H1 (cell line): Measurements from ENCODE around the gene TMEM86B. TPM values are rescaled to one million over a fixed set of nuclear protein-coding genes. Genes with fewer than 3 reads are reported as not detected.

ENCODE experiments used
- ASH2L ChIP-seq: fragments of 200-600, 300-600 bp; sonication (generic); IDR thresholded peaks from one replicate; pipeline ENCODE4 v1.7.1; 2017; ENCODE audit warnings: low read length
- EP300 ChIP-seq, 2 experiments: IDR thresholded peaks; 1 replicate in 1 of 2; 2 replicates in 1 of 2; pipeline ENCODE4 v1.6.1; 2011 to 2012; ENCODE audit warnings: low read depth in 2 of 2, low read length in 2 of 2, mild to moderate bottlenecking in 2 of 2, borderline replicate concordance in 1 of 2, inconsistent platforms in 1 of 2, moderate library complexity in 1 of 2
- PHF8 ChIP-seq: fragments of 200-600 bp; sonication (generic); conservative IDR thresholded peaks from 2 replicates; pipeline ENCODE4 v1.7.1; 2012; ENCODE audit warnings: low read depth, mild to moderate bottlenecking, inconsistent platforms, low read length, moderate library complexity
- RBBP5 ChIP-seq: IDR thresholded peaks from 2 replicates; pipeline ENCODE4 v1.7.1; 2012; ENCODE audit warnings: low read depth, mild to moderate bottlenecking, inconsistent platforms, low read length, moderate library complexity, borderline replicate concordance
- RNF2 ChIP-seq: fragments of 200-900, 300-1000 bp; sonication (generic); IDR thresholded peaks from 2 replicates; pipeline ENCODE4 v1.7.1; 2016; ENCODE audit warnings: borderline replicate concordance, low read depth, mild to moderate bottlenecking, antibody characterized with exemption, low read length; ENCODE audit not compliant: poor library complexity, severe bottlenecking; ENCODE audit errors: missing control alignments
- SIX5 ChIP-seq: IDR thresholded peaks from 2 replicates; pipeline ENCODE4 v1.6.1; 2011; ENCODE audit warnings: mild to moderate bottlenecking, low read depth, low read length
- TEAD4 ChIP-seq: IDR thresholded peaks from 2 replicates; pipeline ENCODE4 v1.6.1; 2012; ENCODE audit warnings: low read depth, low read length, inconsistent platforms, mixed read lengths
- YY1 ChIP-seq: IDR thresholded peaks from 2 replicates; pipeline ENCODE4 v1.6.1; 2011; ENCODE audit warnings: low read depth, mild to moderate bottlenecking, low read length
- polyA plus RNA-seq, 7 experiments: library from polyadenylated mRNA; depleted of rRNA in 3 of 7; stranded (reverse) in 5 of 7; unstranded in 2 of 7; fragments of >200 nt in 5 of 7; fragments of 200-250 nt in 2 of 7; gene quantifications; 1 replicate in 5 of 7; 2 replicates in 1 of 7; 4 replicates in 1 of 7; pipeline versions ENCODE4 v1.2.1 to v1.2.3, GENCODE V29; 2011 to 2013; ENCODE audit warnings: missing spikeins in 2 of 7, mixed read lengths in 2 of 7
- total RNA-seq: library from RNA; stranded (reverse); fragmentation: NEBNext Ultra II Directional; extraction: Animal tissue kit (Norgen Biotek cat#: 25700); gene quantifications from 2 replicates; pipeline ENCODE4 v1.2.1, GENCODE V29; 2021
- TF ChIP-seq, protein P1 (sequence below): IDR thresholded peaks from 2 replicates; pipeline ENCODE4 v1.6.1; 2012; ENCODE audit warnings: inconsistent platforms

TMEM86B gene
- total and polyA plus RNA-seq, 2 of the 8 experiments (the other 6 are each of a cell fraction or from before 2014, with no cell fraction given): 2.0 to 2.9 TPM

DNA sequence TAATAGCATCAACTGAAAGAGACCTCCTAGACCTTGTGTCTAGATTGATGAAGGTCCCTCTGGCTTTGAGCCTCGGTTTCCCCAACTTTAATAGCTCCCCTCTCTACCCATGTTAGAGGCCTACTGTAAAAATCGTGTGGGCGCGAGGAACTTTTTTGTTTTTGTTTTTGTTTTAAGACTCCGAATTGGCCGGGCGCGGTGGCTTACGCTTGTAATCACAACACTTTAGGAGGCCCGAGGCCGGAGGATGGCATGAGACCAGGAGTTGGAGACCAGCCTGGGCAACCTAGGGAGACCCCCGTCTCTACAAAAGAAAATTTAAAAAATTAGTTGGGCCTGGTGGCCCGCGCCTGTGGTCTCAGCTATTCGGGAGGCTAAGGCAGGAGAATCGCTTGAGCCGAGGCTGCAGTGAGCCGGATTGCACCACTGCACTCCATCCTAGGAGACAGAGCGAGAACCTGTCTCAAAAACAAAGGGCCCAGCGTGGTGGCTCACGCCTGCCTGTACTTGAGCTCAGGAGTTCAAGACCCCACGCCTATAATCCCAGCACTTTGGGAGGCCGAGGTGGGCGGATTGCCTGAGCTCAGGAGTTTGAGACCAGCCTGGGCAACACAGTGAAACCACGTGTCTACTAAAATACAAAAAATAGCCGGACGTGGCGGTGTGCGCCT, 31.1 kb upstream of the TMEM86B start (continued):
- TF ChIP-seq PHF8: no peak
- TF ChIP-seq, protein P1, sequence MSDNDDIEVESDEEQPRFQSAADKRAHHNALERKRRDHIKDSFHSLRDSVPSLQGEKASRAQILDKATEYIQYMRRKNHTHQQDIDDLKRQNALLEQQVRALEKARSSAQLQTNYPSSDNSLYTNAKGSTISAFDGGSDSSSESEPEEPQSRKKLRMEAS: no peak
- TF ChIP-seq SIX5: no peak
- TF ChIP-seq ASH2L: no peak
- TF ChIP-seq YY1: no peak
- TF ChIP-seq RNF2: no peak
- no peak for TF ChIP-seq TEAD4
- no peak for TF ChIP-seq RBBP5
- no peak for TF ChIP-seq EP300 (IDR thresholded peaks at IDR 0.05; ENCODE audit: borderline replicate concordance in 1 of 2, low read depth in 2 of 2, low read length in 2 of 2)
